Osteoblast (primary cell): ENCODE data around the gene BATF2. TPM values are rescaled to one million over a fixed set of nuclear protein-coding genes. Genes with fewer than 3 reads are reported as not detected.

ENCODE experiments used
- DNase-seq: peaks from one replicate; pipeline ENCODE4 v3.0.0; 2011; ENCODE audit warnings: low spot score, mixed read lengths; ENCODE audit not compliant: insufficient read length; ENCODE audit errors: missing footprints
- H2AFZ ChIP-seq: 2 replicates; pipeline ENCODE4 v1.6.0; 2011; ENCODE audit warnings: mild to moderate bottlenecking, low read length
- H3K27ac ChIP-seq: 2 replicates; pipeline ENCODE4 v1.5.1; 2011; ENCODE audit warnings: mild to moderate bottlenecking, low read depth, low read length, moderate library complexity
- H3K27me3 ChIP-seq: 2 replicates; pipeline ENCODE4 v1.6.0; 2012; ENCODE audit warnings: mild to moderate bottlenecking, control low read depth, inconsistent platforms, low read length, moderate library complexity; ENCODE audit not compliant: insufficient read depth
- H3K36me3 ChIP-seq: 2 replicates; pipeline ENCODE4 v1.5.1; 2011; ENCODE audit warnings: mild to moderate bottlenecking, low read length, control low read depth, moderate library complexity; ENCODE audit not compliant: insufficient read depth
- H3K4me1 ChIP-seq: 2 replicates; pipeline ENCODE4 v1.5.1; 2011; ENCODE audit warnings: mild to moderate bottlenecking, low read length, control low read depth, moderate library complexity; ENCODE audit not compliant: insufficient read depth
- H3K4me2 ChIP-seq: 2 replicates; pipeline ENCODE4 v1.6.0; 2011; ENCODE audit warnings: mild to moderate bottlenecking, low read length; ENCODE audit not compliant: insufficient read depth
- H3K4me3 ChIP-seq: fragments of 200-600 bp; sonication (generic); 3 replicates; pipeline ENCODE4 v1.5.1; 2012; ENCODE audit warnings: mild to moderate bottlenecking, low read length, inconsistent platforms; ENCODE audit not compliant: insufficient read depth
- H3K79me2 ChIP-seq: 2 replicates; pipeline ENCODE4 v1.6.0; 2012; ENCODE audit warnings: mild to moderate bottlenecking, low read length, control low read depth, inconsistent platforms; ENCODE audit not compliant: insufficient read depth
- H3K9me3 ChIP-seq: 2 replicates; pipeline ENCODE4 v1.5.1; 2011; ENCODE audit warnings: low read depth, low read length, control low read depth
- H4K20me1 ChIP-seq: 2 replicates; pipeline ENCODE4 v1.6.0; 2012; ENCODE audit warnings: mild to moderate bottlenecking, low read length, control low read depth; ENCODE audit not compliant: insufficient read depth
- CTCF ChIP-seq: IDR thresholded peaks from 2 replicates; pipeline ENCODE4 v1.5.1; 2011; ENCODE audit warnings: mild to moderate bottlenecking, low read depth, low read length, moderate library complexity; ENCODE audit errors: extremely low read depth
- total RNA-seq: library from RNA; depleted of rRNA; stranded (reverse); fragments of >200 nt; gene quantifications from 2 replicates; pipeline ENCODE4 v1.2.3, GENCODE V29; 2012

Gene BATF2
- total RNA-seq, 1 donor, result 1.4 TPM

DNA sequence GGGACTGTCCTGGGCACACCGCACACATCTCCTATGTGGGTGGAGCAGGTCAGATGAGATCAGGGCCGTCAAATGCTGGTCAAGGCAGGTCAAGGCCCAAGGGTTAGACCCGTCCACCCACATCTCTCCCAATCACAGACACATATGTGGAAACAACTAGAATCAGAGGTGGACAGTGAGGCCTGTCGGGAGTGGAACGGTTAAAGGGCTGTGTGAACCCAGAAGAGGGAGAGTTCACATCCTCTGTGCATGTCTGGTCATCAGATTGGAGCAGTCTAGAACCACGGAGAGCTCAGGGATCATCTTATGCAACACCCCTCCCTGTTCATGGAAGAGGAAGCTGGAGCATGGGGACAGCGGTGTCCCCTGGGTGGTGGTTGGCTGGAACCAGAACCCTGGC, 23.1 kb upstream of the BATF2 start:
- Histone ChIP-seq H3K4me1 (peaks cover 2% of the 10 kb centered on the region), H3K4me2 (no peak overlapping the region), H3K36me3 (peaks cover 19% of the 10 kb centered on the region), H3K27me3 (no peaks in the 10 kb centered on the region), H3K4me3 (no peak overlapping the region), H4K20me1 (no peaks in the 10 kb centered on the region), H3K9me3 (no peaks in the 10 kb centered on the region), H3K27ac (no peak overlapping the region), H3K79me2 (peaks cover 13% of the 10 kb centered on the region), H2AFZ (no peak overlapping the region)
- peak; percentile 37 for DNase-seq
- TF ChIP-seq CTCF, result no peak

GRCh38 chr11:65017937-65018336, 21.2 kb upstream of the BATF2 start:
- no peak overlapping the region for H3K4me3 ChIP-seq
- no peaks in the 10 kb centered on the region for H4K20me1 ChIP-seq
- peak; percentile 22 for DNase-seq
- TF ChIP-seq CTCF, result no peak
- peaks cover 12% of the 10 kb centered on the region for H3K4me1 ChIP-seq
- no peaks in the 10 kb centered on the region for H3K9me3 ChIP-seq
- no peak overlapping the region for H3K27ac ChIP-seq
- peaks cover 15% of the 10 kb centered on the region for H3K79me2 ChIP-seq
- peaks cover 19% of the 10 kb centered on the region for H3K36me3 ChIP-seq
- H3K27me3 ChIP-seq, result no peaks in the 10 kb centered on the region
- H3K4me2 ChIP-seq, result no peak overlapping the region
- H2AFZ ChIP-seq, result no peak overlapping the region

GRCh38 chr11:65016705-65017104, 19.9 kb upstream of the BATF2 start:
- H3K4me2 ChIP-seq, result no peak overlapping the region
- no peak overlapping the region for H2AFZ ChIP-seq
- DNase-seq, result no peak
- peaks cover 19% of the 10 kb centered on the region for H3K36me3 ChIP-seq
- no peak for TF ChIP-seq CTCF
- peaks cover 15% of the 10 kb centered on the region for H3K79me2 ChIP-seq
- H3K9me3 ChIP-seq, result no peaks in the 10 kb centered on the region
- H3K4me3 ChIP-seq, result no peak overlapping the region
- no peak overlapping the region for H3K27ac ChIP-seq
- peaks cover 12% of the 10 kb centered on the region for H3K4me1 ChIP-seq
- no peaks in the 10 kb centered on the region for H3K27me3 ChIP-seq
- H4K20me1 ChIP-seq, result no peaks in the 10 kb centered on the region

- Histone ChIP-seq H3K9me3 (no peaks in the 10 kb centered on the region), H3K4me3 (peak overlapping the region; percentile 96), H2AFZ (peak overlapping the region; percentile 99), H3K36me3 (peaks cover 17% of the 10 kb centered on the region), H3K4me1 (peaks cover 12% of the 10 kb centered on the region), H3K79me2 (peaks cover 15% of the 10 kb centered on the region), H4K20me1 (no peaks in the 10 kb centered on the region), H3K4me2 (peak overlapping the region; percentile 98), H3K27ac (peak overlapping the region; percentile 97), H3K27me3 (no peaks in the 10 kb centered on the region)
- TF ChIP-seq CTCF, result no peak
- DNase-seq, result peak; percentile 89
These were observed 18.0 kb upstream of the BATF2 start for GRCh38 chr11:65014726-65015227.
